ENCODE measurements around the gene RPL22L1. TPM values are rescaled to one million over a fixed set of nuclear protein-coding genes. Genes with fewer than 3 reads are reported as not detected.
"Not testable (repeated sequence)": the region's sequence is repeated elsewhere in the genome, so short reads cannot be mapped to it uniquely, and the experiment has no call there.

The RPL22L1 gene
- total RNA-seq, 1 donor from 2014 or later = 58.2 TPM

DNA sequence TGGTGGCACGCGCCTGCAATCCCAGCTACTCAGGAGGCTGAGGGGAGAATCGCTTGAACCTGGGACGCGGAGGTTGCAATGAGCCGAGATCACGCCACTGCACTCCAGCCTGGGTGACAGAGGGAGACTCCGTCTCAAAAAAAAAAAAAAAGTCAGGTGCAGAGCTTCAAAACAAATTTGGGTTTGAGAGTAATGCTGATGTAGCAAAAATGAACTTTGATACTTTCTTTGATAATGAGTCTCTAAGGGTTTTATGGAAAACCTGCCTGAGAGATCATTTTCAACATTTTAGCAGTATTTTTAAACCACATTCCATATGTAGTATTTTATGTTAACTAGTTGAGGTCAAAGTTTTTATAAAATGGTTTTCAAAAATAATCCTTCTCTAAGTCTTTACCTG is 23.9 kb upstream of the RPL22L1 start:
- Mint-ChIP-seq H3K27ac (ENCODE audit: unreplicated experiment) (no peak overlapping the region), H3K36me3 (ENCODE audit: low read depth) (peaks cover 4% of the 10 kb centered on the region), H3K27me3 (ENCODE audit: low read depth) (no peaks in the 10 kb centered on the region), H3K4me3 (ENCODE audit: unreplicated experiment) (no peak overlapping the region), H3K4me1 (ENCODE audit: low read depth) (no peaks in the 10 kb centered on the region), H3K9me3 (ENCODE audit: low read depth) (no peaks in the 10 kb centered on the region)
- no peak for TF ChIP-seq CTCF (IDR thresholded peaks at IDR 0.05)
- DNase-seq (ENCODE audit: low spot score) = no peak

- no peaks in the 10 kb centered on the region for H3K27me3 Mint-ChIP-seq (ENCODE audit: low read depth)
- H3K27ac Mint-ChIP-seq (ENCODE audit: unreplicated experiment) = no peak overlapping the region
- H3K4me3 Mint-ChIP-seq (ENCODE audit: unreplicated experiment) = no peak overlapping the region
- no peak for TF ChIP-seq CTCF (IDR thresholded peaks at IDR 0.05)
- DNase-seq (ENCODE audit: low spot score) = no peak
- peaks cover under 1% of the 10 kb centered on the region for H3K9me3 Mint-ChIP-seq (ENCODE audit: low read depth)
- H3K36me3 Mint-ChIP-seq (ENCODE audit: low read depth) = no peaks in the 10 kb centered on the region
- H3K4me1 Mint-ChIP-seq (ENCODE audit: low read depth) = no peaks in the 10 kb centered on the region
Observed at GRCh38 chr3:170889630-170890029, 19.6 kb upstream of the RPL22L1 start.

DNA sequence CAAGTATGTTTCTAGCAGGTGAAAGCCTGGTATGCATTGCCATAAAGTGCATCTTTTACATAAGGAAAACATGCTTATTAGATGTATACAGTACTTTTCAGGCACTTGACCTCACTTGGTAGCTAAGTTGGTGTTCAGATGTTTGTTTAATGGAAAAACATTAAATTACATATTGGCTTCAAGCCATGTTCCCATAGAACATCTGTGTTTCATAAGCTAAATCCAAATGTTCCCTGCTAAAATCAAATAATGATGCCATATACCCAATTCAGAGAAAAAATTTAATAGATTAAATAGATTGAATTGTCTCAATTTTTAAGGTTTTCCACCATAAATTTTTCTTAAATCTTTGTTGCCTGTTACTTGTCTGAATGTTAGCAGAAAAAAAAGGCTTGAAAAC is 19.1 kb upstream of the RPL22L1 start:
- no peaks in the 10 kb centered on the region for H3K27me3 Mint-ChIP-seq (ENCODE audit: low read depth)
- H3K9me3 Mint-ChIP-seq (ENCODE audit: low read depth) = peaks cover 4% of the 10 kb centered on the region
- H3K27ac Mint-ChIP-seq (ENCODE audit: unreplicated experiment) = no peak overlapping the region
- no peaks in the 10 kb centered on the region for H3K4me1 Mint-ChIP-seq (ENCODE audit: low read depth)
- H3K4me3 Mint-ChIP-seq (ENCODE audit: unreplicated experiment) = no peak overlapping the region
- DNase-seq (ENCODE audit: low spot score) = no peak
- H3K36me3 Mint-ChIP-seq (ENCODE audit: low read depth) = no peaks in the 10 kb centered on the region
- TF ChIP-seq CTCF (IDR thresholded peaks at IDR 0.05) = no peak

DNA sequence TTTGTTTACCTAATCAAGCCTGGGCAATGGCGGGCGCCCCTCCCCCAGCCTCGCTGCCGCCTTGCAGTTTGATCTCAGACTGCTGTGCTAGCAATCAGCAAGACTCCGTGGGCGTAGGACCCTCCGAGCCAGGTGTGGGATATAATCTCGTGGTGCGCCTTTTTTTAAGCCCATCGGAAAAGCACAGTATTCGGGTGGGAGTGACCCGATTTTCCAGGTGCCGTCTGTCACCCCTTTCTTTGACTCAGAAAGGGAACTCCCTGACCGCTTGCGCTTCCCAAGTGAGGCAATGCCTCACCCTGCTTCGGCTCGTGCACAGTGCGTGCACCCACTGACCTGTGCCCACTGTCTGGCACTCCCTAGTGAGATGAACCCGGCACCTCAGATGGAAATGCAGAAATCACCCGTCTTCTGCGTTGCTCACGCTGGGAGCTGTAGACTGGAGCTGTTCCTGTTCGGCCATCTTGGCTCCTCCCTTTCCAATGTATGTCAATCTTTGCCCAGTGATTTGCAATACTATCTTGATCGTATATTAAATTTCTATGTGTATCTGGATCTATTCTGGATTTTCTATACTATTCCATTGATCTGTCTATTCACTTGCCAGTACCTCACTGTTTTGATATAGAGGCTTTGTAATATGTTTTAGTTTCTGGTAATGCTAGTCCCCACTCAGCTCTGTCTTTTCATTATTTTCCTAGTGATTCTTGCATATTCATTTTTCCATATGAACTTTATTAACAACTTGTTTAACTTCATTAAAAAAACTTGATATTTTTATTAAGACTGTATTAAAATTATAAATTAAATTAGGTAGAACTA is 14.3 kb upstream of the RPL22L1 start:
- DNase-seq (ENCODE audit: low spot score); H3K4me1 Mint-ChIP-seq (ENCODE audit: low read depth); H3K27me3 Mint-ChIP-seq (ENCODE audit: low read depth); H3K4me3 Mint-ChIP-seq (ENCODE audit: unreplicated experiment); H3K36me3 Mint-ChIP-seq (ENCODE audit: low read depth); H3K27ac Mint-ChIP-seq (ENCODE audit: unreplicated experiment); H3K9me3 Mint-ChIP-seq (ENCODE audit: low read depth): not testable (repeated sequence)

GRCh38 chr3:170878688-170879087 is 8.7 kb upstream of the RPL22L1 start:
- H3K27ac Mint-ChIP-seq (ENCODE audit: unreplicated experiment); H3K36me3 Mint-ChIP-seq (ENCODE audit: low read depth): not testable (repeated sequence)
- H3K9me3 Mint-ChIP-seq (ENCODE audit: low read depth) = peaks cover 11% of the 10 kb centered on the region

GRCh38 chr3:170877311-170877710 is 7.3 kb upstream of the RPL22L1 start:
- H3K27me3 Mint-ChIP-seq (ENCODE audit: low read depth); H3K27ac Mint-ChIP-seq (ENCODE audit: unreplicated experiment); H3K4me1 Mint-ChIP-seq (ENCODE audit: low read depth); H3K4me3 Mint-ChIP-seq (ENCODE audit: unreplicated experiment); DNase-seq (ENCODE audit: low spot score); H3K36me3 Mint-ChIP-seq (ENCODE audit: low read depth): not testable (repeated sequence)
- peaks cover 11% of the 10 kb centered on the region for H3K9me3 Mint-ChIP-seq (ENCODE audit: low read depth)

More at GRCh38 chr3:170878688-170879087, 8.7 kb upstream of the RPL22L1 start:
- DNase-seq (ENCODE audit: low spot score); H3K4me3 Mint-ChIP-seq (ENCODE audit: unreplicated experiment); H3K4me1 Mint-ChIP-seq (ENCODE audit: low read depth); H3K27me3 Mint-ChIP-seq (ENCODE audit: low read depth): not testable (repeated sequence)

DNA sequence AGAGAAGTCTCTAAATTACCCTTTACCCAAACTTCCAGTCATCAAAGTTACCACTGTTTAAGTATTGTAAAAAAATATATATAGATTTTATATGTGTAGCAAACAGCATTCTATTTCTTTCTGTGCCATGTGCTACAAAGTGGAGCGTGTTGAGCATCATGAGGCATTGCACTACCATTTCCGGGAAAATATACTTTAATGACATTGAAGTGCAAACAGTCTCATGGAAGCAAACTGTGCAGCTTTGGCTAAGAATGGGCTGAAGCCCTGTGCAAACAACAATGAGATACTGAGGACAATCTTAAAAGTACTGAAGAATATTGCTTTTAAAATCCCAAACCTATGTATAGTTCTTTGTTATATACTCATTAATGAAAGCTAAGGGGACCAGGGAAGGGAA is 6.5 kb upstream of the RPL22L1 start:
- H3K27ac Mint-ChIP-seq (ENCODE audit: unreplicated experiment) = no peak overlapping the region
- H3K4me3 Mint-ChIP-seq (ENCODE audit: unreplicated experiment) = no peak overlapping the region
- H3K27me3 Mint-ChIP-seq (ENCODE audit: low read depth) = no peaks in the 10 kb centered on the region
- H3K4me1 Mint-ChIP-seq (ENCODE audit: low read depth) = no peaks in the 10 kb centered on the region
- H3K36me3 Mint-ChIP-seq (ENCODE audit: low read depth) = no peaks in the 10 kb centered on the region
- H3K9me3 Mint-ChIP-seq (ENCODE audit: low read depth) = peaks cover 11% of the 10 kb centered on the region
- no peak for TF ChIP-seq CTCF (IDR thresholded peaks at IDR 0.05)
- no peak for DNase-seq (ENCODE audit: low spot score)
